Spinal cord (tissue), 10 donors: ENCODE measurements around the gene PBX3. TPM values are rescaled to one million over a fixed set of nuclear protein-coding genes. Genes with fewer than 3 reads are reported as not detected.

ENCODE experiments used
- DNase-seq, 6 donors: peaks; one replicate each; pipeline versions ENCODE4 v3.0.0 to v3.0.0-alpha.2; 2013 to 2015; ENCODE audit warnings: low spot score in 6 of 6, low read depth in 4 of 6
- H3K27ac ChIP-seq: one replicate; pipeline ENCODE4 v1.5.1; 2013; ENCODE audit warnings: low read depth, low read length, control low read depth
- H3K27me3 ChIP-seq: one replicate; pipeline ENCODE4 v1.6.1; 2013; ENCODE audit warnings: low read length; ENCODE audit not compliant: control insufficient read depth, insufficient read depth
- H3K36me3 ChIP-seq: one replicate; pipeline ENCODE4 v1.6.1; 2013; ENCODE audit warnings: low read length; ENCODE audit not compliant: control insufficient read depth, insufficient read depth
- H3K4me1 ChIP-seq: one replicate; pipeline ENCODE4 v1.6.1; 2013; ENCODE audit warnings: low read length; ENCODE audit not compliant: control insufficient read depth, insufficient read depth
- H3K4me3 ChIP-seq: one replicate; pipeline ENCODE4 v1.5.1; 2013; ENCODE audit warnings: low read depth, low read length, control low read depth
- H3K9me3 ChIP-seq: one replicate; pipeline ENCODE4 v1.6.1; 2013; ENCODE audit warnings: low read length; ENCODE audit not compliant: control insufficient read depth, insufficient read depth
- whole genome bisulfite sequencing: methylation state at CpG from one replicate; pipeline ENCODE4 v1.1.5; 2013; ENCODE audit warnings: missing lambda C conversion rate; ENCODE audit not compliant: insufficient coverage; 5-methylcytosine and 5-hydroxymethylcytosine counted together
- polyA plus RNA-seq, 2 donors: library from polyadenylated mRNA; unstranded; fragments of 120-200 nt; gene quantifications; one replicate each; pipeline ENCODE4 v1.2.1, GENCODE V29; 2013; ENCODE audit not compliant: insufficient read length in 2 of 2
- total RNA-seq, 2 donors: library from RNA; depleted of rRNA in 1 of 2; stranded (reverse); fragments of 120-200 nt in 1 of 2; fragments of >200 nt in 1 of 2; gene quantifications; one replicate each; pipeline versions ENCODE4 v1.2.3 to v1.2.4, GENCODE V29; 2013 to 2014
- donor health status: healthy.

Gene PBX3
- total and polyA plus RNA-seq, 4 donors = 44.6 to 132 (median 86.4) TPM

DNA sequence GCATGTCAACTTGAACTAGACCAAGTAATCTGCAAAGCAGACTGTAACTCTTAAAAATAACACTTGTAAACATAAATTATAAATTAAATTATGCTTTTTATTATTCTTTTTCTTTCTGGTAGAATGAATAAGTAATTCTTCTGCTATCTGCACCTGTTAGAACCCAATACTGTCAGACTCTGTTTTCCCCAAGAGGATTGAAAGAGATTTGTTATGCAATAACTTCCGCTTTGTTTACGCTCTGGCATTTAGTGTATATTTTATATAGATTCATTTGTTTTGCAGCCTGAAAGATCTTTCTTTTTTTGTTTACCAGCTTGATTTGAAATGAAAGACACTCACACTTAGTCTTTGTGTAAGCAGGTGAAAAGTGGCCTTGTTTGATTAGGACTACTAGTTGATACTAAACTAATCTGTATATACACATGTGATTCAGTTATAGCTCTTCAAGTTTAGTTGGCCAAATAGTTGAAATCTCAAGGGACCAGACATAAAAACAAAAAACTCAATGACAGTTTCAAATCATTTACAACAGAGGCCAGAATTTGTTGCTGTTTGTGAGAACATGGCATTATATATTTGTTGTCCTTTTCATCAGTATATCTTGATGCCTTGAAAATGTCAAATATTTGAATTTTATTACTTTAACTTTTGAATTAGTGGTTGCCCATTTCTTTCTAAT lies 155.8 kb downstream of the PBX3 start:
- Histone ChIP-seq H3K36me3 (no peaks in the 10 kb centered on the region), H3K4me1 (no peaks in the 10 kb centered on the region), H3K9me3 (no peaks in the 10 kb centered on the region), H3K4me3 (no peak overlapping the region), H3K27me3 (no peaks in the 10 kb centered on the region), H3K27ac (no peak overlapping the region)
- no CpG with 5 or more reads among the region's 2 CpGs for WGBS
- DNase-seq = peak in 1 of 6 donors; percentile 59

DNA sequence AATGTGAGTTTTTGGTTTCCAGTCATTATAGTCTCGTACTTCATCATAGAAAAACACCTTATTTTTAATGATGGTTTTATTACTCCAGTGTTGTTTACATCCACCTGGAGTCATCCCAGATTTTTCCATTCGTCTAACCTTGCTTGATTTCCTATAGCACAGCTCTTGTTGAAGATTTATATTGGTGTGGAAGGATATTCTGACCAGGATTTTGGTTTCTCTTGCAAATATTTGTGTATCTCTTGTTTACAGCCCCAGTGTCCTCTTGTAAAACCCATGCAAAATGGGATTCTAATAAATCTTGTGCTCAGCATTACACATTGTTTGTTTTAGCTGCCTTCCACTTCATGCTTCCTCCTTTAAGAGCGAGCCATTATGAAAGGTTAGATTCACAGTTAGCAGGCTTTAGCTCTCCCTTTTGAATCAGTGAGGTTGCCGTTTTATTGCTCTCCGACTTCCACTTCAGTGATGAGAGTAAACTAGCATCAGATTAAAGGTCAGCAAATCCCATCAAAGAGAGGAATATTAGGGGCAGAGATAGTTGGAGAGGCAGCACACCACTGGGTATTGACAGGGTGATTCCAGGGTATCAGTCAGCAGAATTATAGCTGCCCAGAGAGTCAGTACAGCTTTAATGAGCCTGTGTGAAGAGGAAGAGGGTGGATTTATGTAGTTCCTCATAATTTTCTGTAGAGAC lies 157.1 kb downstream of the PBX3 start:
- WGBS = no CpG with 5 or more reads among the region's 5 CpGs
- peak in 1 of 6 donors; percentile 88 for DNase-seq
- Histone ChIP-seq H3K36me3 (no peaks in the 10 kb centered on the region), H3K4me3 (no peak overlapping the region), H3K27me3 (no peaks in the 10 kb centered on the region), H3K27ac (no peak overlapping the region), H3K4me1 (no peaks in the 10 kb centered on the region), H3K9me3 (no peaks in the 10 kb centered on the region)

DNA sequence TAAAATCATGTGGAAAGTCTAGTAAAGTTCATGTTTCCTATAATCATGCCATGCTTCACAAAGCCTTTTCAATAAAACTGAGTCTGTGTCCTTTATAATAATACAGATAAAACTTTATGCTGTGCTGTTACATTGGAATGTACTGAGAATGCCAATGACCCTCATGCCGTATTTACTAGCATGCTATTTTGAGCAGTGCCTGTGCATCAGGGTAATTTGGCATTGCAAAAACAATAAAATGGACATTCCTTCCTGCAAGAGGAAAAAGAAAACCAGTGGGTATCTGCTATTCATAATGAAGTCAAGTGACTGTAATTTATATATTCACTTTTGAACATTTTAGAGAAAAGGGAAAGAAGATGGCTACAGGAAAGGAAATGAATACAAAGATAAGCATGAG lies 159.0 kb downstream of the PBX3 start:
- no peak overlapping the region for H3K4me3 ChIP-seq
- no peaks in the 10 kb centered on the region for H3K36me3 ChIP-seq
- no peak overlapping the region for H3K27ac ChIP-seq
- no peak for DNase-seq
- H3K4me1 ChIP-seq = no peaks in the 10 kb centered on the region
- H3K27me3 ChIP-seq = no peaks in the 10 kb centered on the region
- H3K9me3 ChIP-seq = no peaks in the 10 kb centered on the region
- WGBS = no CpG with 5 or more reads among the region's 1 CpG

DNA sequence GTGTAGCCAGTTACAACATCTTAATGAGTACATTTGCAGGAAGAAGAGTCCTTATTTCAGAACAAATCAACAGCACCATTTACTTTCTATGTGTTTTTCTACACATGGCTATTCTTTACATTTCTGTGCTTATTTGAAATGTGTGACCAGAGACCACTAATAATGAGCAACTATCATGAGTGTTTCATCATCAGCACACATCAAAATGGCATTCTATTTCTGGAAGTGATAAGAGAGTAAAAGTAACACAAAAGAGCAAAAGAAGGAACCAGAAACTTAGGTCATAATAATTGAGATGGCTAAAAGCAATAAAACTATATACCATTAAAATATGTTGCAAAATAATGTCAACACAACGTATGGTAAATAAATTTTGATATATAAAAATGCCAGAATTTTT lies 159.7 kb downstream of the PBX3 start:
- no peaks in the 10 kb centered on the region for H3K27me3 ChIP-seq
- no peak overlapping the region for H3K4me3 ChIP-seq
- H3K9me3 ChIP-seq = no peaks in the 10 kb centered on the region
- H3K36me3 ChIP-seq = no peaks in the 10 kb centered on the region
- DNase-seq = no peak
- WGBS = no CpG with 5 or more reads among the region's 1 CpG
- H3K27ac ChIP-seq = no peak overlapping the region
- H3K4me1 ChIP-seq = no peaks in the 10 kb centered on the region

- Histone ChIP-seq H3K27me3 (no peaks in the 10 kb centered on the region), H3K36me3 (no peaks in the 10 kb centered on the region), H3K9me3 (no peaks in the 10 kb centered on the region), H3K4me1 (no peaks in the 10 kb centered on the region), H3K4me3 (no peak overlapping the region), H3K27ac (no peak overlapping the region)
- peak in 2 of 6 donors; percentile 55 to 80 for DNase-seq
- WGBS = 45% methylated on average over 4 of the region's 4 CpGs
Measured at GRCh38 chr9:125908136-125908535, 161.0 kb downstream of the PBX3 start.

- DNase-seq = peak in 1 of 6 donors; percentile 87
- Histone ChIP-seq H3K27ac (peak overlapping the region; percentile 25), H3K4me3 (no peak overlapping the region), H3K36me3 (no peaks in the 10 kb centered on the region), H3K27me3 (no peaks in the 10 kb centered on the region), H3K4me1 (no peaks in the 10 kb centered on the region), H3K9me3 (no peaks in the 10 kb centered on the region)
- 75% methylated on average over 1 of the region's 2 CpGs for WGBS
Measured at GRCh38 chr9:125908966-125909365, 161.8 kb downstream of the PBX3 start.

GRCh38 chr9:125909459-125909858 lies 162.3 kb downstream of the PBX3 start:
- H3K9me3 ChIP-seq = no peaks in the 10 kb centered on the region
- no peak overlapping the region for H3K4me3 ChIP-seq
- no peaks in the 10 kb centered on the region for H3K36me3 ChIP-seq
- peak in 1 of 6 donors; percentile 39 for DNase-seq
- no peaks in the 10 kb centered on the region for H3K27me3 ChIP-seq
- H3K4me1 ChIP-seq = no peaks in the 10 kb centered on the region
- 74% methylated on average over 3 of the region's 4 CpGs for WGBS
- no peak overlapping the region for H3K27ac ChIP-seq

- H3K4me1 ChIP-seq = no peaks in the 10 kb centered on the region
- peak in 2 of 6 donors; percentile 72 to 82 for DNase-seq
- H3K36me3 ChIP-seq = no peaks in the 10 kb centered on the region
- H3K4me3 ChIP-seq = no peak overlapping the region
- 33% methylated on average over 1 of the region's 7 CpGs for WGBS
- no peak overlapping the region for H3K27ac ChIP-seq
- H3K27me3 ChIP-seq = no peaks in the 10 kb centered on the region
- H3K9me3 ChIP-seq = no peaks in the 10 kb centered on the region
Measured at GRCh38 chr9:125910286-125910685, 163.1 kb downstream of the PBX3 start.

DNA sequence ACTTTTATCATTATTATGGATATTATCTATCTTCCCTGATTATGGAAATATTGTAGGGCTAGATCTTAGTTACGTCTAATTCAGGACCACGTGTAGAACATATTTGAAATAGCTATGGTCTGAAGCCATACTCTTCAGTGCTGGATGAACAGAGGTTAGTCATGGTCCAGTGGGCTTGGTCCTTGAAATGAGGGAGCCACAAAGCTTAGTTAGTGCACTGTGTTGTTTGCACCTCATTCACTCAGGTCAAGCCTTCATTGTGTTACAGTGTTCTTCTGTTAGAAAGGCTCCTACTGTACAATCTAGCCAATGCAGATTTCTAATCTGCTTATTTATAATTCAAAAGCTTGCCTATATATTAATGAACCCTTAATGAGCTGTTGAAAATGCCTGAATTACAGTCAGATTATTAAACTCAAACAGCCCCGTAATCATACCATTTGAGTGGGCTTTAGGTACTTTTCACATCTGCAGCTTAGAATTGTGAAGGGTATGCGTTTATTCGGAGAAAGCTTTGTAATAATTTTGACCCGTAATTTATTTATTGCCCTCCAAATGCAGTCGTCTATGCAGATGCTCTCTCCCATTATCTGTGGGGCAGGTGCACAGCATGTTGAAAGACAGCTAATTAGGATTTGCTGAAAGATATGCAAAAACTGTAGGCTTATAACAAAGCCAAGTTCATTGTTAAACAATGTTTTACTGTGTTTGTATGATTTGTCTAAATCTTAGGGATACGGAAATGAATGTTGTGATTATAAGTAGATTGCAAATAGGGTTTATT lies 164.9 kb downstream of the PBX3 start:
- no peak overlapping the region for H3K4me3 ChIP-seq
- no peaks in the 10 kb centered on the region for H3K27me3 ChIP-seq
- H3K27ac ChIP-seq = no peak overlapping the region
- no peaks in the 10 kb centered on the region for H3K9me3 ChIP-seq
- WGBS = 50% methylated on average over 1 of the region's 8 CpGs
- DNase-seq = peak in 1 of 6 donors; percentile 58
- no peaks in the 10 kb centered on the region for H3K4me1 ChIP-seq
- peaks cover 3% of the 10 kb centered on the region for H3K36me3 ChIP-seq
